ENCODE measurements around the gene EGR1.

DNA sequence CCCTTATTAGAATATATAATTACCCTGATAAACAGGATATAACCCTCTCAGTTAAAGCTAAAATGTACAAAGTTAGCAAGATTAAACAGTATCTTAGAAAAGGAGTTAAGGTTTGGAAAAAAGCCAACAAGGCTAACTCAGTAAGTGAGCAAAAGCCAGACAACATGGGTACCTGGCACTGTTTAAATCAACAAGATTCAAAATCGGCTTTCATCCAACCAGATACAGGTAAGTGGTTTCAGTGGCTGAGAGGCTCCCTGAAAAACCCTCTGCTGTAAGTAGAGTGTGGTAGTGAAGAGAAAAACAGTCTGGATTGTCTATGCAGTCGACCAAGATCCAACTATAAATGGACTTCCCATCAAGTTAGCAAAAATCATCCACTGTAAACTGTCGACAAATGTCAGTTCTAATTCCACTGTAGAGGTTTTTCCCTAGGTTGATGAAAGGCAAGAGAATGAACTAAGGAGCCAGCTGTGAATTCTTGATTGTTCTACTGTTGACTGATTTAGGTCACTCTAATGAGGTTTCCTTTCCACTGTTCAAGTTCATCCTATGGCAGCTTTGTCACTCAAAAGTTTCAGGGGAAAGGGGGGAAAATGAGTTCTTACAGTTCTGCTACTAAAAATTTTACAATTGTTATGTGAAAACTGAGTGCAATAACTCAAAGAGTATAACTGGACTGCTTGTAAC is 50.4 kb downstream of the EGR1 start:
- TF ChIP-seq, protein P1, sequence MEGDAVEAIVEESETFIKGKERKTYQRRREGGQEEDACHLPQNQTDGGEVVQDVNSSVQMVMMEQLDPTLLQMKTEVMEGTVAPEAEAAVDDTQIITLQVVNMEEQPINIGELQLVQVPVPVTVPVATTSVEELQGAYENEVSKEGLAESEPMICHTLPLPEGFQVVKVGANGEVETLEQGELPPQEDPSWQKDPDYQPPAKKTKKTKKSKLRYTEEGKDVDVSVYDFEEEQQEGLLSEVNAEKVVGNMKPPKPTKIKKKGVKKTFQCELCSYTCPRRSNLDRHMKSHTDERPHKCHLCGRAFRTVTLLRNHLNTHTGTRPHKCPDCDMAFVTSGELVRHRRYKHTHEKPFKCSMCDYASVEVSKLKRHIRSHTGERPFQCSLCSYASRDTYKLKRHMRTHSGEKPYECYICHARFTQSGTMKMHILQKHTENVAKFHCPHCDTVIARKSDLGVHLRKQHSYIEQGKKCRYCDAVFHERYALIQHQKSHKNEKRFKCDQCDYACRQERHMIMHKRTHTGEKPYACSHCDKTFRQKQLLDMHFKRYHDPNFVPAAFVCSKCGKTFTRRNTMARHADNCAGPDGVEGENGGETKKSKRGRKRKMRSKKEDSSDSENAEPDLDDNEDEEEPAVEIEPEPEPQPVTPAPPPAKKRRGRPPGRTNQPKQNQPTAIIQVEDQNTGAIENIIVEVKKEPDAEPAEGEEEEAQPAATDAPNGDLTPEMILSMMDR (IDR thresholded peaks at IDR 0.05), result no peak
- no peak for TF ChIP-seq POLR2AphosphoS5 (IDR thresholded peaks at IDR 0.05)

All from suprapubic skin (tissue), 3 donors.